ENCODE data around the gene WWTR1. TPM values are rescaled to one million over a fixed set of nuclear protein-coding genes. Genes with fewer than 3 reads are reported as not detected.

WWTR1 gene
- total RNA-seq, 1 experiment from 2014 or later: 24.4 TPM

DNA sequence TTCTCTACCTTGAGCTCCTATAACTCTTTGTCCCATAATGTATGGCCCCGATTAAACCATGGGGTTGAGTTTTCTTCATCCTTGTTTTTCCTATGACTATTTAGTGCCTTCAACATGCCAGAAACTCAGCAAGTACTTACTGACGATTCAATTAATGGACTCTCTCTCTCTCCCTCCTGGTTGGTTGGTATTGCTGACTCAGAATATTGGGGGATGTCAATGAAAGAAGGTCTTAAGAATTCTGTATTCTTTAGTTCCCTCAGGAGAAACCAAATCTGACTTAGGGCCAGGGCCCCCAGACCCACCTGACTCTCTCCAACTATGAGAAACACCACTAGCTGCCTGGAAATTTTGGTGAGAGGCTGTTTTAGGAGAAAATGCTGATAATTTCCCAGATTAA lies 142.6 kb downstream of the WWTR1 start:
- no peak overlapping the region for H3K4ac ChIP-seq (ENCODE audit: low read depth, low read length)
- no peaks in the 10 kb centered on the region for H3K23me2 ChIP-seq (ENCODE audit: insufficient read length, low read depth, low read length, poor library complexity, severe bottlenecking)
- TF ChIP-seq, protein P1, sequence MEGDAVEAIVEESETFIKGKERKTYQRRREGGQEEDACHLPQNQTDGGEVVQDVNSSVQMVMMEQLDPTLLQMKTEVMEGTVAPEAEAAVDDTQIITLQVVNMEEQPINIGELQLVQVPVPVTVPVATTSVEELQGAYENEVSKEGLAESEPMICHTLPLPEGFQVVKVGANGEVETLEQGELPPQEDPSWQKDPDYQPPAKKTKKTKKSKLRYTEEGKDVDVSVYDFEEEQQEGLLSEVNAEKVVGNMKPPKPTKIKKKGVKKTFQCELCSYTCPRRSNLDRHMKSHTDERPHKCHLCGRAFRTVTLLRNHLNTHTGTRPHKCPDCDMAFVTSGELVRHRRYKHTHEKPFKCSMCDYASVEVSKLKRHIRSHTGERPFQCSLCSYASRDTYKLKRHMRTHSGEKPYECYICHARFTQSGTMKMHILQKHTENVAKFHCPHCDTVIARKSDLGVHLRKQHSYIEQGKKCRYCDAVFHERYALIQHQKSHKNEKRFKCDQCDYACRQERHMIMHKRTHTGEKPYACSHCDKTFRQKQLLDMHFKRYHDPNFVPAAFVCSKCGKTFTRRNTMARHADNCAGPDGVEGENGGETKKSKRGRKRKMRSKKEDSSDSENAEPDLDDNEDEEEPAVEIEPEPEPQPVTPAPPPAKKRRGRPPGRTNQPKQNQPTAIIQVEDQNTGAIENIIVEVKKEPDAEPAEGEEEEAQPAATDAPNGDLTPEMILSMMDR (conservative IDR thresholded peaks at IDR 0.05): no peak
- no peak overlapping the region for H4K5ac ChIP-seq (ENCODE audit: insufficient read length, low read depth, low read length)
- Mint-ChIP-seq H3K4me3 (no peak overlapping the region), H3K27ac (no peak overlapping the region), H3K36me3 (ENCODE audit: insufficient read depth in 1 of 3, low read depth in 3 of 3) (peaks cover 0 to 2% (median 0%) of the 10 kb centered on the region in 3 experiments; a peak in 2 of 7 replicates), H3K9me3 (no peaks in the 10 kb centered on the region; a peak in 1 of 5 replicates), H3K4me1 (peaks cover 6 to 8% of the 10 kb centered on the region in 2 experiments), H3K27me3 (ENCODE audit: low read depth) (peaks cover 1% of the 10 kb centered on the region)
- H4K91ac ChIP-seq (ENCODE audit: insufficient read length, low read depth, low read length): no peak overlapping the region
- no peak overlapping the region for H2BK12ac ChIP-seq (ENCODE audit: insufficient read length, low read depth, low read length)
- H2AFZ ChIP-seq (ENCODE audit: low read length): no peak overlapping the region
- no peaks in the 10 kb centered on the region for H3K4me1 ChIP-seq (ENCODE audit: insufficient read depth, low read length)
- H3K79me1 ChIP-seq (ENCODE audit: insufficient read depth, low read depth, low read length, poor library complexity, severe bottlenecking): no peaks in the 10 kb centered on the region
- H4K8ac ChIP-seq (replicated peaks; ENCODE audit: insufficient read length, low read depth, low read length): no peak overlapping the region
- H3K23ac ChIP-seq (ENCODE audit: insufficient read length, low read depth, low read length): no peak overlapping the region
- H3K4me2 ChIP-seq (ENCODE audit: insufficient read depth, insufficient read length, low read length): no peak overlapping the region
- no peak overlapping the region for H2BK20ac ChIP-seq (ENCODE audit: low read depth, low read length, poor library complexity, severe bottlenecking)
- H4K20me1 ChIP-seq (ENCODE audit: control insufficient read depth, insufficient read depth, insufficient read length): no peaks in the 10 kb centered on the region
- no peak overlapping the region for H2BK15ac ChIP-seq (ENCODE audit: low read depth, low read length)
- H3K9ac ChIP-seq (ENCODE audit: extremely low read depth, insufficient read length, low read length): no peak overlapping the region
- no peak overlapping the region for H2BK5ac ChIP-seq (ENCODE audit: insufficient read length, low read length)
- no peak for DNase-seq
- no peak overlapping the region for H2AK5ac ChIP-seq (ENCODE audit: insufficient read length, low read length)
- H3T11ph ChIP-seq (ENCODE audit: low read length): no peak overlapping the region
- H3K9me3 ChIP-seq (ENCODE audit: control insufficient read depth, low read depth, low read length): no peaks in the 10 kb centered on the region
- H3K56ac ChIP-seq (ENCODE audit: insufficient read length, low read depth, low read length): no peak overlapping the region
- H3K14ac ChIP-seq (ENCODE audit: insufficient read depth, low read length): no peak overlapping the region
- no peaks in the 10 kb centered on the region for H3K79me2 ChIP-seq (ENCODE audit: insufficient read depth, low read length)
- H3K18ac ChIP-seq (ENCODE audit: insufficient read length, low read depth, low read length): no peak overlapping the region
- WGBS (ENCODE audit: extremely low coverage, insufficient read length, low lambda C conversion rate): no CpG with 5 or more reads among the region's 2 CpGs
- H3K27ac ChIP-seq (ENCODE audit: insufficient read length, low read depth, low read length): no peak overlapping the region
- H3K27me3 ChIP-seq (ENCODE audit: insufficient read depth, low read length): no peaks in the 10 kb centered on the region
- no peak overlapping the region for H2BK120ac ChIP-seq (ENCODE audit: low read depth, low read length, poor library complexity, severe bottlenecking)
